K562 (cell line): ENCODE data around the gene TEAD3. TPM values are rescaled to one million over a fixed set of nuclear protein-coding genes. Genes with fewer than 3 reads are reported as not detected.

ENCODE experiments used
- ATAC-seq: fragments of 200-7000 bp; cut with Tn5 transposase; 3 replicates; pipeline ENCODE4 v1.9.1; 2020; ENCODE audit warnings: moderate library complexity
- BruUV-seq: library from RNA; stranded (reverse); fragments of 400-500 nt; replicated peaks from 2 replicates; lab custom pipeline; 2021; lab: Mats Ljungman, UMichigan
- CTCF ChIA-PET: fragments of 300-600 bp; formaldehyde crosslinking; extraction: SDS; loops from one replicate; lab custom pipeline; 2021; ENCODE audit warnings: low intra/inter-chr PET ratio; lab: Yijun Ruan, JAX
- POLR2A ChIA-PET: fragments of 300-600, 350-650 bp; sonication (Branson Sonifier 250); formaldehyde crosslinking; extraction: SDS; loops from one replicate; lab custom pipeline; 2021; ENCODE audit warnings: antibody characterized with exemption, inconsistent platforms; lab: Yijun Ruan, JAX
- DNase-seq, 4 experiments: peaks; one replicate each; pipeline versions ENCODE4 v3.0.0 to v3.0.0-alpha.2; 2011 to 2018; ENCODE audit warnings: low spot score in 3 of 4, mixed read lengths in 3 of 4; ENCODE audit errors: extremely low read depth in 1 of 4
- FAIRE-seq: peaks from 2 replicates; lab custom pipeline; 2011; peaks lifted over from hg19 to GRCh38; lab: Jason Lieb, UNC
- H2AFZ ChIP-seq: 2 replicates; pipeline ENCODE4 v1.6.0; 2011; ENCODE audit warnings: low read depth, low read length, control low read depth, inconsistent platforms
- H3K27ac ChIP-seq: fragments of 200-600 bp; 3 replicates; pipeline ENCODE4 v1.8.0; 2011; ENCODE audit warnings: low read depth, mild to moderate bottlenecking, control low read depth, inconsistent platforms, low read length, moderate library complexity, mixed read lengths; ENCODE audit errors: extremely low read depth
- H3K27me3 ChIP-seq, 2 experiments: fragments of 300-600 bp in 1 of 2; 2 replicates in 1 of 2; 3 replicates in 1 of 2; pipeline versions ENCODE4 v1.6.0 to v1.8.0; 2011; ENCODE audit warnings: inconsistent platforms in 2 of 2, low read length in 2 of 2, mild to moderate bottlenecking in 1 of 2, mixed read lengths in 1 of 2, moderate library complexity in 1 of 2; ENCODE audit not compliant: control insufficient read depth in 2 of 2, insufficient read depth in 2 of 2
- H3K36me3 ChIP-seq: fragments of 300-600 bp; 3 replicates; pipeline ENCODE4 v1.8.0; 2011; ENCODE audit warnings: mild to moderate bottlenecking, low read length, inconsistent platforms; ENCODE audit not compliant: control insufficient read depth, insufficient read depth
- H3K4me1 ChIP-seq, 2 experiments: fragments of 200-600 bp in 1 of 2; replicated peaks in 1 of 2; 2 replicates in 1 of 2; 3 replicates in 1 of 2; pipeline versions ENCODE4 v1.5.1 to v1.8.0; 2011; ENCODE audit warnings: inconsistent platforms in 2 of 2, low read length in 2 of 2, mild to moderate bottlenecking in 1 of 2, mixed read lengths in 1 of 2, moderate library complexity in 1 of 2; ENCODE audit not compliant: control insufficient read depth in 2 of 2, insufficient read depth in 2 of 2
- H3K4me2 ChIP-seq: 2 replicates; pipeline ENCODE4 v1.6.1; 2011; ENCODE audit warnings: low read length, control low read depth, inconsistent platforms, mixed read lengths; ENCODE audit not compliant: insufficient read depth
- H3K4me3 ChIP-seq: fragments of 200-600 bp; sonication (generic), shearing (Covaris generic); 2 replicates; pipeline ENCODE4 v1.5.1; 2016; ENCODE audit warnings: control low read depth, inconsistent platforms
- H3K79me2 ChIP-seq: fragments of 200-600 bp; 3 replicates; pipeline ENCODE4 v1.8.0; 2011; ENCODE audit warnings: low read length, inconsistent platforms; ENCODE audit not compliant: control insufficient read depth, insufficient read depth
- H3K9ac ChIP-seq, 2 experiments: 2 replicates each; pipeline versions ENCODE4 v1.6.0 to v1.6.1; 2011; ENCODE audit warnings: low read depth in 2 of 2, low read length in 2 of 2, control low read depth in 1 of 2, inconsistent platforms in 1 of 2, mild to moderate bottlenecking in 1 of 2, mixed read lengths in 1 of 2; ENCODE audit not compliant: insufficient read depth in 1 of 2
- H3K9me1 ChIP-seq: one replicate; pipeline ENCODE4 v1.6.0; 2011; ENCODE audit warnings: inconsistent platforms, mild to moderate bottlenecking, low read length, moderate library complexity; ENCODE audit not compliant: control insufficient read depth, insufficient read depth
- H3K9me3 ChIP-seq: replicated peaks from 2 replicates; pipeline ENCODE4 v1.5.1; 2011; ENCODE audit warnings: low read depth, low read length, inconsistent platforms; ENCODE audit not compliant: control insufficient read depth, insufficient read depth
- H4K20me1 ChIP-seq: replicated peaks from 2 replicates; pipeline ENCODE4 v1.6.1; 2011; ENCODE audit warnings: low read length, inconsistent platforms, mixed read lengths; ENCODE audit not compliant: control insufficient read depth, insufficient read depth
- BDP1 ChIP-seq: IDR thresholded peaks from 3 replicates; pipeline ENCODE4 v1.6.1; 2011; ENCODE audit not compliant: insufficient read length, insufficient read depth
- CHD1 ChIP-seq: fragments of 200-600 bp; sonication (generic); IDR thresholded peaks from one replicate; pipeline ENCODE4 v1.6.1; 2012; ENCODE audit warnings: mild to moderate bottlenecking, moderate library complexity, low read length, inconsistent platforms
- ILF3 ChIP-seq: fragments of 450-650 bp; IDR thresholded peaks from 2 replicates; pipeline ENCODE4 v1.6.1; 2018; ENCODE audit warnings: antibody characterized with exemption, mild to moderate bottlenecking, moderate library complexity, borderline replicate concordance
- NONO ChIP-seq, 2 experiments: fragments of 200-400 bp in 1 of 2; fragments of 450-650 bp in 1 of 2; formaldehyde crosslinking in 1 of 2; IDR thresholded peaks; 2 replicates each; pipeline ENCODE4 v1.6.1; 2017; ENCODE audit warnings: low read depth in 2 of 2, mild to moderate bottlenecking in 2 of 2, moderate library complexity in 2 of 2, low read length in 1 of 2
- PCBP1 ChIP-seq: fragments of 200-400 bp; formaldehyde crosslinking; IDR thresholded peaks from 2 replicates; pipeline ENCODE4 v1.6.1; 2018; ENCODE audit warnings: mild to moderate bottlenecking, low read depth, low read length; ENCODE audit not compliant: poor library complexity, severe bottlenecking
- SETDB1 ChIP-seq: IDR thresholded peaks from one replicate; pipeline ENCODE4 v1.6.1; 2012; ENCODE audit warnings: low read length, control low read depth, inconsistent platforms
- SIRT6 ChIP-seq: IDR thresholded peaks from one replicate; pipeline ENCODE4 v1.6.1; 2012; ENCODE audit warnings: low read depth, mild to moderate bottlenecking, control low read depth, inconsistent platforms, low read length, moderate library complexity
- SMARCB1 ChIP-seq: IDR thresholded peaks from 2 replicates; pipeline ENCODE4 v1.6.1; 2011; ENCODE audit warnings: improper control_type of control experiment, low read depth; ENCODE audit not compliant: insufficient read length
- TEAD1 ChIP-seq, 2 experiments: fragments of 450-650 bp in 1 of 2; sonication (generic) in 1 of 2; formaldehyde crosslinking; IDR thresholded peaks; 2 replicates each; pipeline versions ENCODE4 v1.4.0 to v1.8.0; 2020 to 2022; ENCODE audit warnings: mild to moderate bottlenecking in 2 of 2, missing genetic modification reagents in 1 of 2
- ZNF184 ChIP-seq: sonication (generic); formaldehyde crosslinking; IDR thresholded peaks from 2 replicates; pipeline ENCODE4 v1.5.0; 2020; ENCODE audit warnings: missing genetic modification reagents
- ZNF24 ChIP-seq: fragments of 450-650 bp; IDR thresholded peaks from 2 replicates; pipeline ENCODE4 v1.6.1; 2016
- WGBS: fragments of 100-300 bp; shearing (Covaris generic); methylation state at CpG from one replicate; pipeline ENCODE4 v1.1.6; 2016; ENCODE audit warnings: low coverage, mixed read lengths; ENCODE audit not compliant: insufficient coverage; ENCODE audit errors: missing lambda C conversion rate; 5-methylcytosine and 5-hydroxymethylcytosine counted together
- in situ Hi-C: fragments of 300-500 bp; cut with MboI; formaldehyde crosslinking; loops from 4 replicates; pipeline ENCODE4 v1.15.0; 2018; ENCODE audit warnings: inconsistent platforms, mixed read lengths
- intact Hi-C: fragments of 100-400 bp; cut with micrococcal nuclease; formaldehyde crosslinking; loops from 2 replicates; pipeline ENCODE4 v1.14.2; 2022
- polyA plus RNA-seq, 8 experiments: library from polyadenylated mRNA; depleted of rRNA in 4 of 8; stranded (reverse) in 5 of 8; unstranded in 3 of 8; fragments of >200 nt; fragmentation: Nextera tagmentation in 2 of 8; fragmentation: Illumina TruSeq in 1 of 8; extraction: Ambion mirVana in 2 of 8; extraction: Trizol in 1 of 8; gene quantifications; 2 replicates each; pipeline versions ENCODE4 v1.2.1 to v1.2.3, GENCODE V29; 2011 to 2014; ENCODE audit warnings: inconsistent platforms in 1 of 8, missing spikeins in 1 of 8
- total RNA-seq, 7 experiments: library from RNA; depleted of rRNA in 6 of 7; stranded (reverse); fragments of >200 nt in 6 of 7; fragmentation: Illumina TruSeq in 2 of 7; extraction: Trizol in 2 of 7; gene quantifications; 2 replicates each; pipeline versions ENCODE4 v1.2.1 to v1.2.3, GENCODE V29; 2011 to 2021; ENCODE audit warnings: low replicate concordance in 1 of 7
- TF ChIP-seq, protein P1 (sequence below): fragments of 250-450 bp; sonication (Bioruptor Pico); IDR thresholded peaks from 2 replicates; pipeline ENCODE4 v1.8.0; 2022; ENCODE audit warnings: moderate library complexity, mild to moderate bottlenecking, inconsistent platforms
- TF ChIP-seq, protein P2 (sequence below), 2 experiments: fragments of 450-650 bp in 1 of 2; IDR thresholded peaks; 2 replicates each; pipeline ENCODE4 v1.6.1; 2011 to 2017; ENCODE audit warnings: low read depth in 2 of 2, antibody characterized with exemption in 1 of 2, borderline replicate concordance in 1 of 2, low read length in 1 of 2, mild to moderate bottlenecking in 1 of 2, mixed read lengths in 1 of 2; ENCODE audit not compliant: control insufficient read depth in 1 of 2

The TEAD3 gene
- total and polyA plus RNA-seq, 9 of the 15 experiments (the other 6 are each of a cell fraction or from before 2014, with no cell fraction given) = 0.63 to 13.2 (median 3.3) TPM

DNA sequence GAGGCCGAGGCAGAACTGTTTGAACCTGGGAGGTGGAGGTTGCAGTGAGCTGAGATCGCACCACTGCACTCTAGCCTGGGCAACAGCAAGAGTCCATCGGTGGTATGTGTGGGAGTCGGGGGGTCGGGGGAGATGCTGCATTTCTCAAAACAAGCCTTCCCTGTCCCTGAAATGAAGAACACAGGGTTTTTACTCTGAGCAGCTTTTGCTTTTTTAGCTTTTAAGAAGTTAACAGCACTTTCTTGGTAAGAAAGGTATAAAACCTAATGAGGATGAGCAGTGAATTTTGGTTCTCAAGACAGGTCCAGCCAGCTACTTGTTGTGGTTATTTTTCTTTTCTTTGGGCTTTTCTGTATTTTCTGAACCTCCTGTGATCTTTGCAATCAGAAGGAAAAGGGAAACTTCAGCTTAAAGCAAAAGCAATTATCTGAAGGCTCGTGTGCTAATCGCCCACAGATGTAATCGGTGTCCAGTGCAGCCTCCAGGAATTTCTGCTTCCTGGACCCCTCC, 25.0 kb downstream of the TEAD3 start:
- 24% methylated on average over 8 of the region's 8 CpGs for WGBS
- H3K4me1 ChIP-seq = peaks cover 23 to 36% of the 10 kb centered on the region in 2 experiments; a peak in 4 of 5 replicates
- in situ Hi-C loops = no loop called here
- peak overlapping the region; percentile 100 for H3K4me2 ChIP-seq
- H3K4me3 ChIP-seq = peak overlapping the region; percentile 91; the same call in 1 of the 2 replicates
- ChIA-PET CTCF (no interaction called here), POLR2A (interaction anchor here (0.5 to 7.6 kb wide), 27 partner anchors 12 to 910 kb away, joined by 3 to 167 read pairs (median 3); partner anchors contain the start of genes ARMC12, DEF6, FANCE and TEAD3)
- no peaks in the 10 kb centered on the region for H3K9me1 ChIP-seq
- H3K36me3 ChIP-seq = peaks cover 60% of the 10 kb centered on the region
- FAIRE-seq (no peak), ATAC-seq (0 out of 3 replicates have a peak, but pooled peaks have one; percentile 2), DNase-seq (peak in 1 of 4 experiments; percentile 36)
- peak overlapping the region; percentile 4 to 81; a peak in 3 of 4 replicates for H3K9ac ChIP-seq
- no peaks in the 10 kb centered on the region; a peak in 1 of 5 replicates for H3K27me3 ChIP-seq
- intact Hi-C loops = no loop called here
- peaks cover 37% of the 10 kb centered on the region for H4K20me1 ChIP-seq
- H3K79me2 ChIP-seq = peaks cover 44% of the 10 kb centered on the region
- H3K9me3 ChIP-seq = 0 out of 2 replicates have a peak, but pooled peaks cover 1% of the 10 kb centered on the region
- BruUV-seq = TSS peak; percentile 9
- peak overlapping the region; percentile 28; the same call in 1 of the 3 replicates for H3K27ac ChIP-seq
- H2AFZ ChIP-seq = no peak overlapping the region
- TF ChIP-seq CHD1 = no peak
- no peak for TF ChIP-seq SMARCB1
- TF ChIP-seq SIRT6 = no peak
- TF ChIP-seq ZNF184 (CRISPR knock-in tag) = no peak
- TF ChIP-seq, protein P1, sequence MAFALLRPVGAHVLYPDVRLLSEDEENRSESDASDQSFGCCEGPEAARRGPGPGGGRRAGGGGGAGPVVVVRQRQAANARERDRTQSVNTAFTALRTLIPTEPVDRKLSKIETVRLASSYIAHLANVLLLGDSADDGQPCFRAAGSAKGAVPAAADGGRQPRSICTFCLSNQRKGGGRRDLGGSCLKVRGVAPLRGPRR (CRISPR knock-in tag) = no peak
- no peak; the same call in 1 of the 2 replicates for TF ChIP-seq ILF3
- peak in 1 of 2 experiments; percentile 49; a peak in 1 of 4 replicates for TF ChIP-seq TEAD1 (CRISPR knock-in tag; IDR thresholded peaks at IDR 0.05)
- no peak for TF ChIP-seq SETDB1
- TF ChIP-seq BDP1 = no peak
- TF ChIP-seq ZNF24 = no peak
- TF ChIP-seq PCBP1 = no peak
- 0 out of 4 replicates have a peak, but pooled peaks of 1 of the 2 experiments have one; percentile 23 for TF ChIP-seq NONO (IDR thresholded peaks at IDR 0.05; ENCODE audit: low read depth in 2 of 2, low read length in 1 of 2)
- TF ChIP-seq, protein P2, sequence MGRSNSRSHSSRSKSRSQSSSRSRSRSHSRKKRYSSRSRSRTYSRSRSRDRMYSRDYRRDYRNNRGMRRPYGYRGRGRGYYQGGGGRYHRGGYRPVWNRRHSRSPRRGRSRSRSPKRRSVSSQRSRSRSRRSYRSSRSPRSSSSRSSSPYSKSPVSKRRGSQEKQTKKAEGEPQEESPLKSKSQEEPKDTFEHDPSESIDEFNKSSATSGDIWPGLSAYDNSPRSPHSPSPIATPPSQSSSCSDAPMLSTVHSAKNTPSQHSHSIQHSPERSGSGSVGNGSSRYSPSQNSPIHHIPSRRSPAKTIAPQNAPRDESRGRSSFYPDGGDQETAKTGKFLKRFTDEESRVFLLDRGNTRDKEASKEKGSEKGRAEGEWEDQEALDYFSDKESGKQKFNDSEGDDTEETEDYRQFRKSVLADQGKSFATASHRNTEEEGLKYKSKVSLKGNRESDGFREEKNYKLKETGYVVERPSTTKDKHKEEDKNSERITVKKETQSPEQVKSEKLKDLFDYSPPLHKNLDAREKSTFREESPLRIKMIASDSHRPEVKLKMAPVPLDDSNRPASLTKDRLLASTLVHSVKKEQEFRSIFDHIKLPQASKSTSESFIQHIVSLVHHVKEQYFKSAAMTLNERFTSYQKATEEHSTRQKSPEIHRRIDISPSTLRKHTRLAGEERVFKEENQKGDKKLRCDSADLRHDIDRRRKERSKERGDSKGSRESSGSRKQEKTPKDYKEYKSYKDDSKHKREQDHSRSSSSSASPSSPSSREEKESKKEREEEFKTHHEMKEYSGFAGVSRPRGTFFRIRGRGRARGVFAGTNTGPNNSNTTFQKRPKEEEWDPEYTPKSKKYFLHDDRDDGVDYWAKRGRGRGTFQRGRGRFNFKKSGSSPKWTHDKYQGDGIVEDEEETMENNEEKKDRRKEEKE (IDR thresholded peaks at IDR 0.05; ENCODE audit: borderline replicate concordance in 1 of 2, control insufficient read depth in 1 of 2, low read depth in 2 of 2, low read length in 1 of 2) = 0 out of 4 replicates have a peak, but pooled peaks of 1 of the 2 experiments have one; percentile 15
